GM19372 (cell line): ENCODE data around the gene ZNF692.
"Not testable (repeated sequence)": the region's sequence is repeated elsewhere in the genome, so short reads cannot be mapped to it uniquely, and the experiment has no call there.

Source experiments
- ATAC-seq: cut with Tn5 transposase; IDR thresholded peaks from one replicate; pipeline ENCODE4 v1.9.1; 2021; ENCODE audit warnings: mild to moderate bottlenecking, low read depth, moderate library complexity; ENCODE audit not compliant: unreplicated experiment

The ZNF692 gene

GRCh38 chr1:248858891-248859889 is at the start of gene ZNF692:
Gene ZNF692, minus strand, starts transcription at chr1:248859085. Its CDS starts 776 bp downstream, at chr1:248858309.
- ATAC-seq: peak; percentile 61

GRCh38 chr1:248906753-248907661 is 48.1 kb upstream of the ZNF692 start:
- ATAC-seq: peak; percentile 17

- peak; percentile 89 for ATAC-seq
These were observed 47.3 kb upstream of the ZNF692 start, which contains the start of gene PGBD2 for GRCh38 chr1:248906009-248906752. Gene PGBD2, plus strand, starts transcription at chr1:248906235. Its CDS starts 7,628 bp downstream, at chr1:248913863.

- no peak for ATAC-seq
These were observed 46.8 kb upstream of the ZNF692 start for GRCh38 chr1:248905662-248906008.

- no peak for ATAC-seq
These were observed 45.7 kb upstream of the ZNF692 start for GRCh38 chr1:248904437-248905216.

GRCh38 chr1:248901578-248901977 is 42.7 kb upstream of the ZNF692 start:
- ATAC-seq: no peak

GRCh38 chr1:248900637-248901036 is 41.8 kb upstream of the ZNF692 start:
- no peak for ATAC-seq

GRCh38 chr1:248897412-248898337 is 38.8 kb upstream of the ZNF692 start:
- no peak for ATAC-seq

GRCh38 chr1:248894837-248895236 is 36.0 kb upstream of the ZNF692 start:
- ATAC-seq: no peak

GRCh38 chr1:248892590-248892989 is 33.7 kb upstream of the ZNF692 start:
- no peak for ATAC-seq

- no peak for ATAC-seq
These were observed 32.9 kb upstream of the ZNF692 start for GRCh38 chr1:248891758-248892157.

GRCh38 chr1:248890549-248891498 is 31.9 kb upstream of the ZNF692 start:
- ATAC-seq: no peak

GRCh38 chr1:248889914-248890243 is 31.0 kb upstream of the ZNF692 start:
- ATAC-seq: not testable (repeated sequence)

- ATAC-seq: no peak
These were observed 27.5 kb upstream of the ZNF692 start for GRCh38 chr1:248886237-248886895.

- ATAC-seq: no peak
These were observed 26.8 kb upstream of the ZNF692 start for GRCh38 chr1:248885646-248886045.

- no peak for ATAC-seq
These were observed 25.9 kb upstream of the ZNF692 start for GRCh38 chr1:248884632-248885295.
